Neural progenitor cell (in vitro differentiated cells): ENCODE data around the gene MYCN.

Experiments used
- CTCF ChIP-seq: fragments of 200-600 bp; sonication (generic); IDR thresholded peaks from 2 replicates; pipeline ENCODE4 v1.5.1; 2017; ENCODE audit warnings: antibody characterized with exemption, mild to moderate bottlenecking
- EZH2 ChIP-seq: fragments of 200-600 bp; sonication (generic); IDR thresholded peaks from 2 replicates; pipeline ENCODE4 v1.6.1; 2017; ENCODE audit warnings: antibody characterized with exemption, mild to moderate bottlenecking, moderate library complexity
- EZH2phosphoT487 ChIP-seq: fragments of 200-600 bp; sonication (generic); IDR thresholded peaks from 2 replicates; pipeline ENCODE4 v1.6.1; 2017; ENCODE audit warnings: antibody characterized with exemption

- TF ChIP-seq EZH2phosphoT487 (no peak), CTCF (no peak), EZH2 (no peak)
These were observed 35.3 kb downstream of the MYCN start for GRCh38 chr2:15975676-15976075.
